Fibroblast of lung (primary cell): ENCODE measurements around the gene SURF1. TPM values are rescaled to one million over a fixed set of nuclear protein-coding genes. Genes with fewer than 3 reads are reported as not detected.
A peak's percentile ranks its signal among the peaks of the same experiment; 100 is the strongest.

ENCODE experiments used
- DNase-seq, 2 donors: peaks; one replicate each; pipeline versions ENCODE4 v3.0.0 to v3.0.0-alpha.2; 2010; ENCODE audit warnings: low read depth in 2 of 2
- H2AFZ ChIP-seq: 2 replicates; pipeline ENCODE4 v1.5.1; 2012; ENCODE audit warnings: low read length, control low read depth, inconsistent platforms
- H3K27ac ChIP-seq: 2 replicates; pipeline ENCODE4 v1.5.1; 2011; ENCODE audit warnings: low read length, control low read depth; ENCODE audit not compliant: insufficient read depth
- H3K27me3 ChIP-seq: 2 replicates; pipeline ENCODE4 v1.5.1; 2011; ENCODE audit warnings: mild to moderate bottlenecking, low read length; ENCODE audit not compliant: control insufficient read depth, insufficient read depth
- H3K36me3 ChIP-seq: 2 replicates; pipeline ENCODE4 v1.5.1; 2011; ENCODE audit warnings: low read length; ENCODE audit not compliant: control insufficient read depth, insufficient read depth
- H3K4me1 ChIP-seq: 2 replicates; pipeline ENCODE4 v1.5.1; 2011; ENCODE audit warnings: low read length; ENCODE audit not compliant: control insufficient read depth, insufficient read depth; ENCODE audit errors: extremely low read depth
- H3K4me2 ChIP-seq: 2 replicates; pipeline ENCODE4 v1.5.1; 2011; ENCODE audit warnings: low read length, control low read depth; ENCODE audit not compliant: insufficient read depth; ENCODE audit errors: extremely low read depth
- H3K4me3 ChIP-seq, 4 experiments: fragments of 200-600 bp in 1 of 4; sonication (generic) in 1 of 4; replicated peaks in 1 of 4; 2 replicates each; pipeline ENCODE4 v1.5.1; 2011 to 2016; ENCODE audit warnings: low read length in 4 of 4, low read depth in 3 of 4, mild to moderate bottlenecking in 3 of 4, control low read depth in 2 of 4, inconsistent platforms in 1 of 4, mixed read lengths in 1 of 4; ENCODE audit not compliant: insufficient read depth in 1 of 4; ENCODE audit errors: control extremely low read depth in 1 of 4
- H3K79me2 ChIP-seq: 2 replicates; pipeline ENCODE4 v1.5.1; 2012; ENCODE audit warnings: mild to moderate bottlenecking, low read length, inconsistent platforms; ENCODE audit not compliant: control insufficient read depth, insufficient read depth
- H3K9ac ChIP-seq: 2 replicates; pipeline ENCODE4 v1.5.1; 2011; ENCODE audit warnings: mild to moderate bottlenecking, low read length, control low read depth; ENCODE audit not compliant: insufficient read depth
- H3K9me3 ChIP-seq: 2 replicates; pipeline ENCODE4 v1.5.1; 2012; ENCODE audit warnings: low read depth, low read length; ENCODE audit not compliant: control insufficient read depth, insufficient read depth
- H4K20me1 ChIP-seq: 2 replicates; pipeline ENCODE4 v1.5.1; 2011; ENCODE audit warnings: low read length; ENCODE audit not compliant: control insufficient read depth, insufficient read depth; ENCODE audit errors: extremely low read depth
- EZH2 ChIP-seq: IDR thresholded peaks from 2 replicates; pipeline ENCODE4 v1.5.1; 2012; ENCODE audit warnings: low read length, control low read depth, mild to moderate bottlenecking; ENCODE audit errors: missing control alignments
- polyA plus RNA-seq, 2 donors: library from polyadenylated mRNA; depleted of rRNA in 1 of 2; stranded (reverse) in 1 of 2; unstranded in 1 of 2; fragments of >200 nt; gene quantifications; 2 replicates each; pipeline ENCODE4 v1.2.1, GENCODE V29; 2011 to 2012; ENCODE audit warnings: missing spikeins in 1 of 2
- total RNA-seq: library from RNA; depleted of rRNA; stranded (reverse); fragments of >200 nt; gene quantifications from 2 replicates; pipeline ENCODE4 v1.2.1, GENCODE V29; 2014
- TF ChIP-seq, protein P1 (sequence below), 2 donors: IDR thresholded peaks in 1 of 2; conservative IDR thresholded peaks in 1 of 2; 1 replicate in 1 of 2; 2 replicates in 1 of 2; pipeline ENCODE4 v1.5.1; 2011 to 2012; ENCODE audit warnings: low read length in 2 of 2, control low read depth in 1 of 2, inconsistent platforms in 1 of 2, low read depth in 1 of 2, mild to moderate bottlenecking in 1 of 2

SURF1 gene
- total and polyA plus RNA-seq, 2 donors (not counting 1 experiment from before 2014, with no cell fraction given), result 27.9 to 31.7 TPM

GRCh38 chr9:133404454-133405002 lies 48.2 kb upstream of the SURF1 start:
- H3K27me3 ChIP-seq, result no peaks in the 10 kb centered on the region
- H3K9ac ChIP-seq, result no peak overlapping the region

GRCh38 chr9:133403766-133404453 lies 47.6 kb upstream of the SURF1 start:
- Histone ChIP-seq H4K20me1 (no peaks in the 10 kb centered on the region), H3K4me3 (no peak overlapping the region), H3K27ac (no peak overlapping the region), H3K27me3 (no peaks in the 10 kb centered on the region), H3K9me3 (no peaks in the 10 kb centered on the region), H3K79me2 (no peaks in the 10 kb centered on the region), H3K9ac (no peak overlapping the region), H3K4me1 (peaks cover 2% of the 10 kb centered on the region), H3K4me2 (no peak overlapping the region), H2AFZ (no peak overlapping the region), H3K36me3 (peaks cover 12% of the 10 kb centered on the region)
- DNase-seq, result no peak
- no peak for TF ChIP-seq EZH2
- TF ChIP-seq, protein P1, sequence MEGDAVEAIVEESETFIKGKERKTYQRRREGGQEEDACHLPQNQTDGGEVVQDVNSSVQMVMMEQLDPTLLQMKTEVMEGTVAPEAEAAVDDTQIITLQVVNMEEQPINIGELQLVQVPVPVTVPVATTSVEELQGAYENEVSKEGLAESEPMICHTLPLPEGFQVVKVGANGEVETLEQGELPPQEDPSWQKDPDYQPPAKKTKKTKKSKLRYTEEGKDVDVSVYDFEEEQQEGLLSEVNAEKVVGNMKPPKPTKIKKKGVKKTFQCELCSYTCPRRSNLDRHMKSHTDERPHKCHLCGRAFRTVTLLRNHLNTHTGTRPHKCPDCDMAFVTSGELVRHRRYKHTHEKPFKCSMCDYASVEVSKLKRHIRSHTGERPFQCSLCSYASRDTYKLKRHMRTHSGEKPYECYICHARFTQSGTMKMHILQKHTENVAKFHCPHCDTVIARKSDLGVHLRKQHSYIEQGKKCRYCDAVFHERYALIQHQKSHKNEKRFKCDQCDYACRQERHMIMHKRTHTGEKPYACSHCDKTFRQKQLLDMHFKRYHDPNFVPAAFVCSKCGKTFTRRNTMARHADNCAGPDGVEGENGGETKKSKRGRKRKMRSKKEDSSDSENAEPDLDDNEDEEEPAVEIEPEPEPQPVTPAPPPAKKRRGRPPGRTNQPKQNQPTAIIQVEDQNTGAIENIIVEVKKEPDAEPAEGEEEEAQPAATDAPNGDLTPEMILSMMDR (conservative IDR thresholded peaks at IDR 0.05 in 1 of 2, IDR thresholded peaks at IDR 0.05 in 1 of 2; ENCODE audit: low read depth in 1 of 2, low read length in 2 of 2), result peak; percentile 39 to 46

More at GRCh38 chr9:133404454-133405002, 48.2 kb upstream of the SURF1 start:
- Histone ChIP-seq H3K9me3 (no peaks in the 10 kb centered on the region), H3K79me2 (no peaks in the 10 kb centered on the region), H3K36me3 (peaks cover 12% of the 10 kb centered on the region), H2AFZ (no peak overlapping the region), H4K20me1 (no peaks in the 10 kb centered on the region), H3K4me3 (no peak overlapping the region), H3K4me2 (no peak overlapping the region), H3K27ac (no peak overlapping the region), H3K4me1 (peaks cover 2% of the 10 kb centered on the region)
- DNase-seq, result no peak
- TF ChIP-seq, protein P1 (conservative IDR thresholded peaks at IDR 0.05 in 1 of 2, IDR thresholded peaks at IDR 0.05 in 1 of 2; ENCODE audit: low read depth in 1 of 2, low read length in 2 of 2), result no peak
- TF ChIP-seq EZH2, result no peak

GRCh38 chr9:133402689-133403088 lies 46.4 kb upstream of the SURF1 start:
- Histone ChIP-seq H3K27me3 (no peaks in the 10 kb centered on the region), H3K4me1 (peaks cover 2% of the 10 kb centered on the region), H3K79me2 (no peaks in the 10 kb centered on the region), H3K4me2 (no peak overlapping the region), H3K36me3 (peaks cover 10% of the 10 kb centered on the region), H3K27ac (no peak overlapping the region), H3K9ac (no peak overlapping the region), H2AFZ (no peak overlapping the region), H3K4me3 (no peak overlapping the region), H4K20me1 (no peaks in the 10 kb centered on the region), H3K9me3 (no peaks in the 10 kb centered on the region)
- no peak for DNase-seq
- TF ChIP-seq, protein P1 (conservative IDR thresholded peaks at IDR 0.05 in 1 of 2, IDR thresholded peaks at IDR 0.05 in 1 of 2; ENCODE audit: low read depth in 1 of 2, low read length in 2 of 2), result no peak
- no peak for TF ChIP-seq EZH2
